ENCODE measurements around the gene CD200R1L.
"Not testable (repeated sequence)": the region's sequence is repeated elsewhere in the genome, so short reads cannot be mapped to it uniquely, and the experiment has no call there.

The CD200R1L gene, protein sequence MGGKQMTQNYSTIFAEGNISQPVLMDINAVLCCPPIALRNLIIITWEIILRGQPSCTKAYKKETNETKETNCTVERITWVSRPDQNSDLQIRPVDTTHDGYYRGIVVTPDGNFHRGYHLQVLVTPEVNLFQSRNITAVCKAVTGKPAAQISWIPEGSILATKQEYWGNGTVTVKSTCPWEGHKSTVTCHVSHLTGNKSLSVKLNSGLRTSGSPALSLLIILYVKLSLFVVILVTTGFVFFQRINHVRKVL

DNA sequence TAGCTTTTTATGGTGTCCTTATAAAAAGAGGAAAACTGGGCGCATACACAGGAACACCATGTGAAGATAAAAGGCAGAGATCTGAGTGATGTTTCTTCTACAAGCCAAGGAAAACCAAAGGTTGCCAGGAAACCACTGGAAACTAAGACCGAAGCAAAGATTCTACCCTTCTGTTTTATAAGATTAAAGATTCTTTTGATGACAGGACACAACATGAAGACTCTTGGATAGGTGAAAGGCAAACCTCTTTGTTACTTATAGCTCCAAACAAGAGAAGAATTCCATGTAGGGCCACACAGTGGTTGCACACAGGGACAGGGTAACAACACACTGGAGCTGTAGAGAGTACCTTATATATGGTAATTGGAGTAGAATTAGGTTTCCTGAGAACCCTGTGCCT lies at the start of gene CD200R1L:
TSS of gene CD200R1L (minus strand) at position 101 of the 400 bp plus-strand sequence. CDS start 17,497 bp downstream, outside the sequence.
- DNase-seq, result no peak

DNA sequence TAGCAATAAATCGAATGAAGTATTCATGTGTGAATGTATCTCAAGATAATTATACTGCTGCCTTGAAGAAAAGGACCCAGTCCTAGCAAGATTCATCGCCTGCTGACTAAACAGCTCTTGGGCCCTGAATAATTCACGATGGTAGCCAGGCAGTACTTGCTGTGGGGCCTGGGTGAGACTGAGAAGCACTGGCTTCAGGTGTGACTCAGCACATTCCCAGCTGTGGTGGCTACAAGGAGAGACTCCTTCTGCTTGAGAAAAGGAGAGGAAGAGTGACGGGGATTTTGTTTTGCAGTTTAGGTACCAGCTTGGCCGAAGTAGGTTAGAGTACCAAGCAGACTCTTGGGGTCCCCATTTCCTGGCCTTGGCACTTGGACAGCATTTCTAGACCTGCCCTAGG lies 47.6 kb upstream of the CD200R1L start:
- DNase-seq, result no peak

DNA sequence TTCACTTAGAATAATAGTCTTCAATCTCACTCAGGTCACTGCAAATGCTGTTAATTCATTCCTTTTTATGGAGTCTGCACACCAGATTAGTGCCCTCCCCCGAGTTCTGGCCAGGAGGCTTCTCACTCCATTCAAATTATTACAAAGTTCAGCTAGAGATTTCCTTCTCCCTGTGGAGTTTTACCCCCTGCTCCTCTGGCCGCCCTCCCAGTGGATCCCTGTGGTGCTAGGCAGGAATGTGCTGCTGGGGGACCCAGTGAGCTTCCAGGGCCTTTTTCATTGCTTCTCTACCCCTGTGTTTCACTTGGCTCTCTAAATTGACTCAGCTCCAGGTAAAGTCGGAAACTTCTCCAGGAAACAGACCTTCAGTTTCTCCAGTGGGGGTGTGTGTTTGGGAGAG lies 42.7 kb upstream of the CD200R1L start:
- no peak for DNase-seq

DNA sequence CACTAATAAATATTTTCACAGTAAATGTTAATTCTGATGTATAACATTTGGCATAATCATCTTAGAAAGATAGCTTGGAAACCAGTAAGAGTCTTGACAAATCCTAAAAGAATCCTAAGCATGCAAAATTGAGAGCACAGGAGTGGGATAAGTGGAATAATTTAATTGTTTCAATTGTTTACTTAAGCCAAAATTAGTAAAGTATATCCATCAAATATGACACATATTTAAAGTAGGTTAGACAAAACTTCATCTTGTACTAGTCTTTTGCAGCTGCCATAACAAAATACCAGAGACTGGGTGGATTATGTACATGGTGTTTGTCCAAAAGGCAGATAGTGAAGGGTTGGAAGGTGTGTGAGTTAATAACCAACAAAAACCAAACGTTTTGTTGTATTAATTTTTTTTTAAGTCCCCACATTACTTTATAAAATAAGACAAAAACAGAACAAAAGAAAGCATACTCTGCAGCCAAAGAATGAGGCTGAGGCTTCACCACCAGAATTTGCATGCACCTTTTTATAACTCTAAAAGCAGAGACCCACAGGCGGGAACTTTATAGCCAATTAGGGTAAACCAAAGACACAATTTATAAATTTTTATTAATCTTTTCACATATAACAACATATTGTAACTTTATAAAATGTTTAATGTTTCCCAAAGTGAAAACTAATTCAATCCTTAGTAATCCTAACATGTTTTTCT lies 41.9 kb upstream of the CD200R1L start:
- no peak for DNase-seq

DNA sequence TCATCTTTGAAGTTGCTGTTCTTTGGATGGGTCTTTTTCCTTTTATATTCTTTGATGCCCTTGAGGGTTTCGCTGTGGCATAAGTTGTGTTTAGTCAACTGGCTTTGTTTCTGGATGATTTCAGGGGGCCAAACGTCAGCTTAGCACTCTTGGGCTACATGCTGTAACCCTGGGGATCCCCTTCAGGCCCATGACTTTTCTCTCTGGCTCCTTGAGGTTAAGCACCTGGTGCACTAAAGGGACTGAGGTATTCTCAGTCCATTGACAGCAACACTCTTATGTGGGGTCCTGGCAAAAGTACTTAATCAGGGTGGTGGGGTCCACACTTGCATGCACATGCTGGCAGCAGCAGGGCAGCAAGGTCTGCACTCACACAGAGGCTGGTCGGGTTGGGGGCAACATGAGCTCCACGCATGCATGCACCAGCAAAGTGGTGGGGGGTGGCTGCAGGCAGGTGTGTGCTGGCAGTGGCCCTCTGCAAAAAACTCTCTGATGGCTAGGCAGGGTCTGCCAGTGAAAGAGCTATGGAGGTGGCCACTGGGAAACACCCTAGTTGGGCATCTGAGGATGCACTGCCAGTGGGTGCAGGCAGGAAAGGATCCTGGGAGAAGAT lies 38.1 kb upstream of the CD200R1L start:
- no peak for DNase-seq

DNA sequence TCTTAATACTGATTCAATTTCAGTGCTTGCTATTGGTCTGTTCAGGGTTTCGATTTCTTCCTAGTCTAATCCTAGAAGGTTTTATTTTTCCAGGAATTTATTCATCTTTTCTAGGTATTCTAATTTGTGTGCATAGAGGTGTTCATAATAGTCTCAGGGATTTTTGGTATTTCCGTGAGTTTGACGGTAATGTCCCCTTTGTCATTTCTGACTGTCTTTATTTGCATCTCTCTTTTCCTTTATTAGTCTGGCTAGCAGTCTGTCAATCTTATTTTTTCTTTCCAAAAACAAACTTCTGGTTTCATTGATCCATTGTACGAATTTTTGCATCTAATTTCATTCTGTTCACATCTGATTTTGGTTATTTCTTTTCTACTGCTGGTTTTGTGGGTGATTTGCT lies 35.2 kb upstream of the CD200R1L start:
- DNase-seq, result no peak

DNA sequence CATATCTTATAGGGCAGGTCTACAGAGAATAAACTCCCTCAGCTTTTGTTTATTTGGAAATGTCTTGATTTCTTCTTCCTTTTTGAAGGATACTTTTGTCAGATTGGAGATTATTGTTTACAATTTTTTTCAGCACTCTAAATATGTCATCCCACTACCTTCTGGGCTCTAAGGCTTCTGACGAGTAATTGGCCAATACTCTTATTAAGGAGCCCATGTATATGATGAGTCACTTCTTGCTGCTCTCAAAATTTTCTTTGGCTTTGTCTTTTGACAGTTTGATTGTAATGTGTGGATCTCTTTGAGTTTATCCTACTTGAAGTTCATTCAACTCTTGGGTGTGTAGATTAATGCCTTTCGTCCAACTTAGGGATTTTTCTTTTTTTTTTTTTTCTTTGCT lies 28.9 kb upstream of the CD200R1L start:
- no peak for DNase-seq

DNA sequence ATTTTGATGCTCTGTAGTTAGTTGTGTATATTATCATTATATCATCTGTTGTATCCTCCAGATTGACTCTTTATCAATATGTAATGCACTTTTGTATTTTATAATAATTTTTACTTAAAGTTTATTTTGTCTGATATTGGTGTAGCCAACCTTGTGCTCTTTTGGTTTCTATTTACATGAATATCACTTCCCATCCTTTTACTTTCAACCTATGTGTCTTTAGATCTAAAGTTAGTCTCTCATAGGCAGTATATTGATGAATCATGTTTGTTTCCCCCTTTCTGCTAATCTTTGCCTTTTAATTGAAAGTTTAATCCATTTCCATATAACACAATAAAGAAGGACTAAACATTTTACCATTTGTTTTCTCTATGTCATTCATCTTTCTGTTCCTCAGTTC lies 28.1 kb upstream of the CD200R1L start:
- DNase-seq, result no peak

DNA sequence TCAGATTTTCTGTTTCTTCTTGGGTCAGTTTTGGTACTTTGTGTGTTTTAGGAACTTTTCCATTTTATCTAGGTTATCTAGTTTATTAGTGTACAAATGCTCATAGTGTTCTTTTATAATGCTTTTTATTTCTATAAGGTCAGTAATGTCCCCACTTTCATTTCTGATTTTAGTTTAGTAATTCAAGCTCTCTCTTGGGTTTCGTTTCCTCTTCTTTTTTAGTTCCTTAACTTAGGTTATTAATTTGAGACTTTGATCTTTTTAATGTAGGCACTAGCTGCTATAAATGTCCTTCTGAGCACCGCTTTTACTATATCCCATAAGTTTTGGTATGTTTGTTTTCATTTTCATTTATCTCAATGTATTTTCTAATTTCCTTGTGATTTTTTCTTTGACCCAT lies 27.0 kb upstream of the CD200R1L start:
- no peak for DNase-seq

DNA sequence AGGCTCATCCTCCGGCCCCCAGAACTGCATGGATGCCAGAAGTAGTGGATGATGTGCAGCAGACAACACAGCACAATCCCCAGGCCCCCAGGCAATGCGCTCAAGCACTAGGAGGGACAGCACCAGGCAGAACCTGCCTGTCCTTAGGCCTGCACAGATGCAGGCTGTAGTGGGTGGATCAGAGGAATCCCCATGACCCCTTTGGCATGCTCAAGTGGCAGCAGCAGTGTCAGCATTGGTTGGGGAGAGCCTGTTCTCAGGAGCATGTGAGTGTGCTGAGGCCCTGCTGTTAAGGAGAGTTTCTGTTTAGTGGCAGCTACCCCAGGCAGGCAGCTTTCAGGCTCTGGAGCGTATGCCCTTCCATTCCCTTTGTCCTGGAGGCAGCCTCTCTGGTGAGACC lies 25.1 kb upstream of the CD200R1L start:
- no peak for DNase-seq

DNA sequence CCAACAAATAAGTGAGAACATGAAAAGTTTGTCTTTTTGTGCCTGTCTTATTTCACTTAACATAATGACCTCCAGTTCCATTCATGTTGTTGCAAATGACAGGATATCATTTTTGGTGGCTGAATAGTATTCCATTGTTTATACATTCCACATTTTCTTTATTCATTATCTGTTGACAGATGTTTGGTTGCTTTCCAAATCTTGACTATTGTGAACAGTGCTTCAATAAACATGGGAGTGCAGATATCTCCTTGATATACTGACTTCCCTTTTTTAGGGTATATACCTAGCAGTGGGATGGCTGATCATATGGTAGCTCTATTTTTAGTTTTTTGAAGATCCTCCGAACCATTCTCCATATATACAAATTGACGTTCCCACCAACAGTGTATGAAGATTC lies 19.1 kb upstream of the CD200R1L start:
- no peak for DNase-seq

DNA sequence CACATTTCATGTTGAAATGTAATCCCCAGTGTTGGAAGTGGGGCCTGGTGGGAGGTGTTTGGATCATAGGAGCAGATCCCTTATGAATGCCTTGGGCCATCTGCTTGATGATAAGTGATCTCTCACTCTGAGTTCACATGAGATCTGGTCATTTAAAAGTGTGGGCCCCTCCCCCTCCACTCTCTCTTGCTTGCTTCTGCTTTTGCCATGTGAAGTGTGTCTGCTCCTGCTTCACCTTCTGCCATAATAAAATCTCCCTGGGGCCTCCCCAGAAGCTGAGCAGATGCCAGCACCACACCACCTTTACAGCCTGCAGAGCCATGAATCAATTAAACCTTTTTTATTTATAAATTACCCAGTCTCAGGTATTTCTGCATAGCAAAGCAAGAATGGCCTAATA lies 14.2 kb upstream of the CD200R1L start:
- DNase-seq, result no peak

DNA sequence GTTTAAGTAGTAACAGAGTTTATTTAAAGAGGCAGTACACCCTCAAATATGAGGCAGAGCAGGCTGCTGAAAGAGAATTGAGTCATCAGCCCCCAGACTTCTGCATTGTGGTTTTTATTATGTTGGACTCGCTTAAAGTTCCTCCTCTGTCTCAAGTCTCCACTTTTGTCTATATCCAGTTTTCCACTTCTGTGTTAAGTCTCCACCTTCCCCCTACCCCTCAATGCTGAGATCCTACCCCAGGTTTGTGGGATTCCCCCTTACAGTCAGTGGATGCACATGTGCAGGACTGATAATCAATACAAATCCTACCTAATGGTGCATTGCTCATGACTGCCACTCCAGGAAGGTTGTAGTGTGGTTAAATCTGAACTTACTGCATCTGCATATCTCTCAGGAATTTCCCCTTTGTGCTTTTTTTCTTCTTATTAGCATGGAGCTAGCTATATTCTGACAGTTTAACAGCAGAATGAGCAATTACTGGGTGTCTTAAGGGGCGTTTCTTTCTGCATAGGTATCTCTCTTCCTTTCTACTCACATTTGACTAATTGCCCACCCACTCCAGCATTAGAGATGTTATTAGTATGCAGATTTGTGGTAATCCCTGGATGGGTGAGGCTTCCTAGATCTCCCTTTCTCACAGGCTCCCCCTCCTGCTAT lies 11.9 kb upstream of the CD200R1L start:
- DNase-seq, result no peak

DNA sequence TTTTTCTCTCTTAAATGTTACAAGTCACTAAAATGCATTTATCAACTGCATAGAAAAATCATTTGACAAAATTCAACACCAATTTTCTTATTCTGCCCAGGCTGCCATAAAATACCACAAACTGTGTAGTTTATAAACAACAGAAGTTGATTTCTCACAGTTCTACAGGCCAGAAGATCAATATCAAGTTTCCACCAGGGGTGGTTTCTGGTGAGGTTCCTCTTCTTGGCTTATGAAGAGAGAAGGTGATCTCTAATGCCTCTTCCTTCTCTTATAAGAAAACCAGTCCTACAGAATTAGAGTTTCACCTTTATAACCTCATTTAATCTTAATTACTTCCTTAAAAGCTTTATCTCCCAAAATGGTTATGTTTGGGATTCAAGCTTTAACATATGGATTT lies 10.9 kb upstream of the CD200R1L start:
- no peak for DNase-seq

DNA sequence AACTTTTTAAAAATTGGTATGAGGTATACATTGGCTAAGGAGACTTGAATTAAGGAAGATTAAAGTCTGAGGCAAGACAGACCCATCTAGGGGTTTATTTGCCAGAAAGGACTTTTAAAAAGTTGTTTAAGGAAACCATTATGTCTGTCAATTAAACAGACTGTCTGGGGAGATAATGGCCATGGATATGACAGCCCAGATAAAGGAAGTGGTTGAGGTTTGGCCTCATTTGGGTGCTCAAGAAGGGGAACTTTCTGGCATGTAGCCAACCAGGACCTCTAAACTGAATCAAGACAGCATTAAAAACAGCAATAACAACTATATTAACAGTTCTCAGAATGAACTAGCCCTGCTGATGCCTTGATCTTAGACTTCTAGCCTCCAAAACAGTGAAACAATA lies 9.9 kb upstream of the CD200R1L start:
- no peak for DNase-seq

DNA sequence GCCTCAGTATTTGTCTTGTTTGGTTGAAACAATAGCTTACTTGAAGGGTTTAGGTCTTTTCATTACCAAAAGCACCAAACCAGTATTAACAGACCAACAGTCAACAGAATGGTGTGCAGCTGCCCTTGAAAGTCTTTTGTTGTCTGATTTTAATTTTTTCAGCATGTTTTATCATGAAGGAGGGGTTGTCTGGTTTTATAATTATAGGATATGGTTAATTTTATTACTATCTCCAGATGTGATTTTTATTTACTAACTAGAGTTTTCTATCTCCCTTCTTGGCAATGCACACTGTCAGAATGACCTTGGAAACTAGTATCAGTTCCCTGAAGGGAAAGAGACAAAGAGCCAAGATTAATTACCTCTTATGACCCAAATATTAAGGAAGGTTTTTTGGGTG lies 9.2 kb upstream of the CD200R1L start:
- no peak for DNase-seq

DNA sequence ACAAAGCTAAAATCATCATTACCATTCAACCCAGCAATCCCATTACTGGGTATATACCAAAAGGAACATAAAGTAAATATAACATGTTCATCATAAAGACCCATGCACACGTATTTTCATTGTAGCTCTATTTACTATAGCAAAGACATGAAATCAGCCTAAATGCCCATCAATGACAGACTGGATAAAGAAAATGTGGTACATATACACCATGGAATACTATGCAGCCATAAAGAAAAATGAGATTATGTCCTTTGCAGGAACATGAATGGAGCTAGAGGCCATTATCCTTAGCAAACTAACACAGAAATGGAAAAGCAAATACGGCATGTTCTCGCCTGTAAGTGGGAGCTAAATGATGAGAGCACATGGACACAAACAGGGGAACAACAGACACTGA lies 8.4 kb upstream of the CD200R1L start:
- DNase-seq, result not testable (repeated sequence)

DNA sequence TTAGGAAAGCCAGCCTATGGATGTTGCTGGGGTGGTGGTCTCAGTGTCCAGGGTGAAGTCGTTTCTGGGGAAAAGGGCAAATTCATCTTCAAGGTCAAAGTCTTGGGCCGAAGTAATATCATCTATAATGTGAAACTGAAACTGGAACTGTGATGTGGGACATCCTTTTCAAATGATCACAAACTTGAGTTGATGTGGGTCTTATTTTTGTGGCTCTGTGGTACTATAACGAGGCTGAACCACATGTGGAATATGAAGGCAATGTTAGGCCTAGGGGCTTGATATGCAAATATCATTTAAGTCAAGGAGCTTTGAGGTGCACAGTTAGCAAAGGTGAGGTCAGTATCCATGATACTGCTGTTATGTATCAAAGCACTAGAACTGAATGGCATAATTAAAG lies 1.5 kb upstream of the CD200R1L start:
- DNase-seq, result no peak

DNA sequence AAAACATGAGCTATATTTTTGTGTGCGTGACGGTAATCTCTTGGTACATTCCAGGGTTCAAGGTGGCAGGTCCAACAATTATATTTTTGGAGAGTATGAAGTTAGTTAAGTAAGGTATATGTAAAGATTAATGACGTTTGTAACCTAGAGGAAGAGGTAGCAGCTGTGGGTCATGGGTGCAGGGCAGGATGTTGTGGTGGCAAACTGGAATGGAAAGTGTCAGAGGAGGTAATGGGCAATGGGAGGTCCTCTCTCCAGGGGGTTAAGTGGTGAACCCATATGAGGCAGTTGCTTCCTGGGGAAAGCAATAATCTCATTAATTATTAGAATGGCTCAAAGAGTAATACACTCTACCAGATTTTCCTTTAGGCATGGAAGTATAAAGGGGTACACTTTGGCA lies 1.0 kb upstream of the CD200R1L start:
- DNase-seq, result no peak

DNA sequence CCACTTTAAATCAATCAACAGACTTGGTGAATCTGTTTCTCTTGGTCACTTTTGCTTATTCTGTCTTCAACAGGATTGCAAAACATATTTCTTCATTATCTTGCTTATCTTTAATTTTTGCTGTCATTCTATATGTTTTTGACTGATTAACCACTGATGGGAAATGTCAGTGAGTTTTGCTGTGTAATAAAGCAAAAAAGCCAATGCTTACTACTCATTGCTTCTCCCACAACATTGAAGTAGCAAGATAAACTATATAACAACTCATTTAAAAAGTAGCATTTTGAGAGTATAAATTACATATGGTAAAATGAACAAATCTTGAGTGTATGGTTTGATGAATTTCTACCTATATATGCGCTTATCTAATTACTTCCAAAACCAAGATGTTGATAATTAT lies 892 bp downstream of the CD200R1L start:
- no peak for DNase-seq

DNA sequence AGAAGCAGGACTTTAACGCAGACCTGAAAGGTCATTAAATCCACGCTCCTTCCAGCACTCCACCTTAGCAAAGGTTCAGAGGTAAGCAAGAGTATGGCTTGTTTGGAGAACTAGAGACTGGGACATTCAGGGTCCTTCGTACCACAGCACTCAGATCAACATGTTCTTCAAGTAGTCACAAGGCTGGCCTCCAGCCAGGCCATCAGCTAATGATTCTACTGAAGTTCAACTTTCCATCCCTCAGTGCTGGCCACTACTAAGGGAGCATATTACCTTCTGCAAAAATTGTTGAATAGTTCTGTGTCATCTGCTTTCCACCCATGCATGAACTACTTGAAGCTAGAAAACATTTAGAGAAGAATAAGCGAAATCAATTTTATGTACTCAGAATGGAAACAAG lies 17.6 kb downstream of the CD200R1L start:
- no peak for DNase-seq

DNA sequence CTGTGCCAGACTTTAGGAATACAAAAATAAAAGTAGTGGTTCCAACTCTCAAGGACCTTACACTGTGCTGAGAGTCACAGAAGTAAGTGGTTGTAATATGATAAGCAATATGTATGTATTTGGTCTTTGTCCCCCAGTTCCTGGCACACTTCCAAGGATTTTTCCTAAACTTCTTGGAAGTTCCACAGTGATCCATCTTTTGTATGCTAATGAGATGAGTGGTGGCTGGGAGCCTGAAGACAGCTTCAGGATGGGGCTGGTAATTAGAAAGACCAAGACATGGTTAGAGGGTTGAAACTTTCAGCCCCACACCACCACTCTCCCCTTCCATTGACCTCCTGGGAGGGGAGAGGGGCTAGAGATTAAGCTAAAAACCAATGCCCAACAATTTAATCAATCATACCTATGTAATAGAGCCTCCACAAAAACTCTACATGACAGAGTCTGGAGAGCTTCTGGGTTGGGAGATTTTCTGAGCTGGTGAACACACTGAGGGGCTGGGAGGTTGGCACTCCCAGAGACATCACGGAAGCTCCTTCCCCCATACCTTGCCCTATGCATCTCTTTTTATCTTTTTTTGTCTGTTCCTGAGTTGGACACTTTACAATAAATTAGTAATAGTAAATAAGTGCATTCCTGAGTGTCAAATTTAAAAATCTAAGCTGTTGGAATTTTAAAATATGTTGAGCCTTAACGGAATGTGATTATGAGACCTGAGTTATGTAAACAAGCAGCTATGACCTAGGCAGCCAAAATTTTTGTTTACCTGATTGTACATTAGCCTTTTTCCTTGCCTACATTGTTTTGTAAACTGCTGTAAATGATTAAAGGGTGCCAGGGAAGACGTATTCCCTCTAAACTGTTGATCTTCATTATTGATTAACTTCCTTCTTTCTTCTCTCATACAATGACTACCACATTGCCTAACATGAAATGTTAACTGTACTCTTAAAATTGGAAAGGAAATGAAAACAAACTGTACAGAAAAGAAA lies 24.3 kb downstream of the CD200R1L start:
- DNase-seq, result no peak

DNA sequence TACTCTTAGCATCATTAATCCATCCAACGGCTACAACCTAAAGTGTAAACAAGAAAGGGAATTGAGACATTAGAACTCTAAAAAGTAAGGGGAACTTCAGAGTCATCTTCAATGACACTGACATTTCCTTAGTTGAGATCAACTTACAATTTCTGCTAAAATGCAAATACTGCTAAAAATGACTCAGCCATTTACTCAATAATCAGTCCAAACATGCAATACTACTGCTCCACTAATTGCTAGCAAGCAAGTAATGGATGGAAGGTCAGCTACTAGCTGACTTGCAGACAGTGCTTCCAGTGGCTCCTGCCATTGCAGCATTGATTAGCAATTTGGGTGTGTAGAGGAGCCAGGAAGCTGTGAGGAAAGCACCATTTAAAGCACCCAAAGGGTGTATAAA lies 28.4 kb downstream of the CD200R1L start:
- DNase-seq, result no peak
